SK-N-SH treated with all-trans-retinoic acid at 6 μM for 48 hours (cell line): Measurements from ENCODE around the gene TMEM181.
"Not testable (repeated sequence)": the region's sequence is repeated elsewhere in the genome, so short reads cannot be mapped to it uniquely, and the experiment has no call there.

Source experiments
- ATAC-seq: fragments of 200-7000 bp; cut with Tn5 transposase; 3 replicates; pipeline ENCODE4 v1.9.1; 2020; ENCODE audit warnings: mild to moderate bottlenecking, moderate library complexity
- ARNTL ChIP-seq: fragments of 450-650 bp; formaldehyde crosslinking; IDR thresholded peaks from 2 replicates; pipeline ENCODE4 v1.5.0; 2020; ENCODE audit warnings: low read depth, mild to moderate bottlenecking, moderate library complexity, borderline replicate concordance
- CSDC2 ChIP-seq: fragments of 250-450 bp; sonication (Bioruptor Pico); IDR thresholded peaks from 2 replicates; pipeline ENCODE4 v1.5.0; 2020; ENCODE audit warnings: mild to moderate bottlenecking, moderate library complexity
- GLIS3 ChIP-seq: fragments of 250-450 bp; sonication (Bioruptor Pico); IDR thresholded peaks from 2 replicates; pipeline ENCODE4 v1.5.0; 2020; ENCODE audit warnings: mild to moderate bottlenecking, moderate library complexity
- ISL1 ChIP-seq: fragments of 250-450 bp; sonication (Bioruptor Pico); IDR thresholded peaks from 2 replicates; pipeline ENCODE4 v2.1.2; 2022; ENCODE audit warnings: mild to moderate bottlenecking, moderate library complexity
- OSR1 ChIP-seq: fragments of 250-450 bp; sonication (Bioruptor Pico); IDR thresholded peaks from 2 replicates; pipeline ENCODE4 v1.8.0; 2022; ENCODE audit warnings: moderate library complexity, mild to moderate bottlenecking, inconsistent platforms
- PPARA ChIP-seq: fragments of 250-450 bp; sonication (Bioruptor Pico); IDR thresholded peaks from 2 replicates; pipeline ENCODE4 v1.5.0; 2020; ENCODE audit warnings: mild to moderate bottlenecking, borderline replicate concordance
- RARB ChIP-seq: fragments of 250-450 bp; sonication (Bioruptor Pico); IDR thresholded peaks from 2 replicates; pipeline ENCODE4 v1.8.0; 2021; ENCODE audit warnings: mild to moderate bottlenecking, moderate library complexity
- SNAI2 ChIP-seq: fragments of 250-450 bp; sonication (Bioruptor Pico); IDR thresholded peaks from 2 replicates; pipeline ENCODE4 v1.5.0; 2020; ENCODE audit warnings: mild to moderate bottlenecking, moderate library complexity
- TCF4 ChIP-seq: fragments of 250-450 bp; sonication (Bioruptor Pico); IDR thresholded peaks from 2 replicates; pipeline ENCODE4 v1.8.0; 2021; ENCODE audit warnings: mild to moderate bottlenecking, moderate library complexity, borderline replicate concordance
- TOX ChIP-seq: fragments of 250-450 bp; sonication (Bioruptor Pico); IDR thresholded peaks from 2 replicates; pipeline ENCODE4 v1.8.0; 2021; ENCODE audit warnings: mild to moderate bottlenecking, moderate library complexity, borderline replicate concordance
- ZFP3 ChIP-seq: fragments of 250-450 bp; sonication (Bioruptor Pico); IDR thresholded peaks from 2 replicates; pipeline ENCODE4 v1.5.0; 2020; ENCODE audit warnings: mild to moderate bottlenecking, moderate library complexity
- ZFP30 ChIP-seq: fragments of 450-650 bp; formaldehyde crosslinking; IDR thresholded peaks from 2 replicates; pipeline ENCODE4 v1.5.0; 2022; ENCODE audit warnings: mild to moderate bottlenecking, moderate library complexity
- ZNF70 ChIP-seq: fragments of 450-650 bp; formaldehyde crosslinking; IDR thresholded peaks from 2 replicates; pipeline ENCODE4 v1.5.0; 2020; ENCODE audit warnings: mild to moderate bottlenecking, moderate library complexity
- ZNF8 ChIP-seq: fragments of 450-650 bp; formaldehyde crosslinking; IDR thresholded peaks from 2 replicates; pipeline ENCODE4 v1.5.0; 2020; ENCODE audit warnings: mild to moderate bottlenecking, moderate library complexity
- TF ChIP-seq, protein P1 (sequence below): fragments of 250-450 bp; sonication (Bioruptor Pico); IDR thresholded peaks from 2 replicates; pipeline ENCODE4 v1.5.0; 2020; ENCODE audit warnings: mild to moderate bottlenecking, moderate library complexity
- TF ChIP-seq, protein P2 (sequence below): fragments of 250-450 bp; sonication (Bioruptor Pico); IDR thresholded peaks from 2 replicates; pipeline ENCODE4 v1.5.1; 2020; ENCODE audit warnings: low read depth, mild to moderate bottlenecking, moderate library complexity
- TF ChIP-seq, protein P3 (sequence below): fragments of 250-450 bp; sonication (Bioruptor Pico); IDR thresholded peaks from 2 replicates; pipeline ENCODE4 v1.8.0; 2021; ENCODE audit warnings: low read depth, mild to moderate bottlenecking, moderate library complexity, borderline replicate concordance
- TF ChIP-seq, protein P4 (sequence below): fragments of 250-450 bp; sonication (Bioruptor Pico); IDR thresholded peaks from 2 replicates; pipeline ENCODE4 v1.5.1; 2021; ENCODE audit warnings: mild to moderate bottlenecking, moderate library complexity

The TMEM181 gene

DNA sequence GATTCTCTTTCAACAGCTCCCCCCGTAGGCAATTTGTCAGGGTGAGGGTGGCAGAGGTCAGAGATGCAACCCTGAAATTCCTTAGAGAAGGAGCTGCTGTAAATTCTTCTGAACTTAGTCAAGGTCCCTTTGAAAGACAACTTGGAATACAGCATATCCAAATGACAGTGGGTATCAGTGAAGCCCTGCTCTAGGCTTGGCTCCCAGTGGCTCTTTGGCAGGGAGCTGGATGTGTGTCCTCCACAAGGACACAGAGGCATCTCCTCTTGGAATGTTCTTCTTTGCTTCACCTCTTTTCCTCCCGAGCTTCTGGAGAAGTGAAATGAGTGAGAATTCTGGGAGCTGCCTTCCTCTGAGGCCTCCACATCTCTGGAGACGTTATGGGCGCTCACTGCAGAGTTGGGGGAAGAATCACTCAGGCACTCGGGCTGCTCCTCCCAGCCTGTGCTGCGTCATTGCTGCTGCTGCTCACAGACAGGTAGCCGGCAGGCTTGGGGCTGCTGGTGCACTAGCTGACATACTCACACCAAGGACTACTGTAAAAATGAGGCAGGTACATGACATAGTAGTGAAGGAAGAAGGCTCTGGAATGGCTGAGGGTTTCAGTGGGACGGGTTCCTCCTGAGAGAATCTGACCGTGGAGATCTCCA lies 50.6 kb downstream of the TMEM181 start:
- no peak for ATAC-seq
- TF ChIP-seq CSDC2 (CRISPR knock-in tag) (no peak), ZFP3 (CRISPR knock-in tag) (no peak), TOX (no peak), ZNF70 (CRISPR knock-in tag) (no peak), OSR1 (no peak)

DNA sequence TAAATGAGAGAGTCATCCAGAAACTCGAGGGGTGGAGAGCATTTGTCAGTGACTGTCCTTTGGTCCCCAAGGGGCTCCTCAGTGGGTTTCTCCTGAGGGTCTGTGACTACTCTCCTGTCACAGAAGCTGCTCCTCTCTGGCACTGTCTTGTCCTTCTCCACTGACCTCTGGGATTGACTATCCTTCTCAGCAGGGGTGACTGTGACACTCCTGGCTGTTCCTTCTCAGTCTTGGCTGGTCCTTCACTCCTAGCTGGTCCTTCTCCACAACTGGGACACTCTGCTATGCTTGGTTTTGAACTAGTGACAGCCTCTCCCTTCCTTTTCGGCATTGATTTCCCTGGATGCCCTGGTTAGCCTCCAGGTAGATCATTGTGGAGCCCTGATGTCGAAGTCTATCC lies 51.1 kb downstream of the TMEM181 start:
- TF ChIP-seq, protein P1, sequence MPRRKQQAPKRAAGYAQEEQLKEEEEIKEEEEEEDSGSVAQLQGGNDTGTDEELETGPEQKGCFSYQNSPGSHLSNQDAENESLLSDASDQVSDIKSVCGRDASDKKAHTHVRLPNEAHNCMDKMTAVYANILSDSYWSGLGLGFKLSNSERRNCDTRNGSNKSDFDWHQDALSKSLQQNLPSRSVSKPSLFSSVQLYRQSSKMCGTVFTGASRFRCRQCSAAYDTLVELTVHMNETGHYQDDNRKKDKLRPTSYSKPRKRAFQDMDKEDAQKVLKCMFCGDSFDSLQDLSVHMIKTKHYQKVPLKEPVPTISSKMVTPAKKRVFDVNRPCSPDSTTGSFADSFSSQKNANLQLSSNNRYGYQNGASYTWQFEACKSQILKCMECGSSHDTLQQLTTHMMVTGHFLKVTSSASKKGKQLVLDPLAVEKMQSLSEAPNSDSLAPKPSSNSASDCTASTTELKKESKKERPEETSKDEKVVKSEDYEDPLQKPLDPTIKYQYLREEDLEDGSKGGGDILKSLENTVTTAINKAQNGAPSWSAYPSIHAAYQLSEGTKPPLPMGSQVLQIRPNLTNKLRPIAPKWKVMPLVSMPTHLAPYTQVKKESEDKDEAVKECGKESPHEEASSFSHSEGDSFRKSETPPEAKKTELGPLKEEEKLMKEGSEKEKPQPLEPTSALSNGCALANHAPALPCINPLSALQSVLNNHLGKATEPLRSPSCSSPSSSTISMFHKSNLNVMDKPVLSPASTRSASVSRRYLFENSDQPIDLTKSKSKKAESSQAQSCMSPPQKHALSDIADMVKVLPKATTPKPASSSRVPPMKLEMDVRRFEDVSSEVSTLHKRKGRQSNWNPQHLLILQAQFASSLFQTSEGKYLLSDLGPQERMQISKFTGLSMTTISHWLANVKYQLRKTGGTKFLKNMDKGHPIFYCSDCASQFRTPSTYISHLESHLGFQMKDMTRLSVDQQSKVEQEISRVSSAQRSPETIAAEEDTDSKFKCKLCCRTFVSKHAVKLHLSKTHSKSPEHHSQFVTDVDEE (CRISPR knock-in tag) = no peak
- TF ChIP-seq ZNF70 (CRISPR knock-in tag) = no peak
- TF ChIP-seq ZFP30 (CRISPR knock-in tag) = no peak
- TF ChIP-seq OSR1 = no peak
- TF ChIP-seq TCF4 (CRISPR knock-in tag) = no peak
- no peak for TF ChIP-seq TOX
- TF ChIP-seq ZNF8 (CRISPR knock-in tag) = no peak
- TF ChIP-seq RARB = no peak
- no peak for TF ChIP-seq PPARA
- TF ChIP-seq CSDC2 (CRISPR knock-in tag) = no peak
- TF ChIP-seq, protein P2, sequence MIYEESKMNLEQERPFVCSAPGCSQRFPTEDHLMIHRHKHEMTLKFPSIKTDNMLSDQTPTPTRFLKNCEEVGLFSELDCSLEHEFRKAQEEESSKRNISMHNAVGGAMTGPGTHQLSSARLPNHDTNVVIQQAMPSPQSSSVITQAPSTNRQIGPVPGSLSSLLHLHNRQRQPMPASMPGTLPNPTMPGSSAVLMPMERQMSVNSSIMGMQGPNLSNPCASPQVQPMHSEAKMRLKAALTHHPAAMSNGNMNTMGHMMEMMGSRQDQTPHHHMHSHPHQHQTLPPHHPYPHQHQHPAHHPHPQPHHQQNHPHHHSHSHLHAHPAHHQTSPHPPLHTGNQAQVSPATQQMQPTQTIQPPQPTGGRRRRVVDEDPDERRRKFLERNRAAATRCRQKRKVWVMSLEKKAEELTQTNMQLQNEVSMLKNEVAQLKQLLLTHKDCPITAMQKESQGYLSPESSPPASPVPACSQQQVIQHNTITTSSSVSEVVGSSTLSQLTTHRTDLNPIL = no peak
- no peak for TF ChIP-seq ISL1 (CRISPR knock-in tag)
- no peak for TF ChIP-seq SNAI2
- TF ChIP-seq, protein P3, sequence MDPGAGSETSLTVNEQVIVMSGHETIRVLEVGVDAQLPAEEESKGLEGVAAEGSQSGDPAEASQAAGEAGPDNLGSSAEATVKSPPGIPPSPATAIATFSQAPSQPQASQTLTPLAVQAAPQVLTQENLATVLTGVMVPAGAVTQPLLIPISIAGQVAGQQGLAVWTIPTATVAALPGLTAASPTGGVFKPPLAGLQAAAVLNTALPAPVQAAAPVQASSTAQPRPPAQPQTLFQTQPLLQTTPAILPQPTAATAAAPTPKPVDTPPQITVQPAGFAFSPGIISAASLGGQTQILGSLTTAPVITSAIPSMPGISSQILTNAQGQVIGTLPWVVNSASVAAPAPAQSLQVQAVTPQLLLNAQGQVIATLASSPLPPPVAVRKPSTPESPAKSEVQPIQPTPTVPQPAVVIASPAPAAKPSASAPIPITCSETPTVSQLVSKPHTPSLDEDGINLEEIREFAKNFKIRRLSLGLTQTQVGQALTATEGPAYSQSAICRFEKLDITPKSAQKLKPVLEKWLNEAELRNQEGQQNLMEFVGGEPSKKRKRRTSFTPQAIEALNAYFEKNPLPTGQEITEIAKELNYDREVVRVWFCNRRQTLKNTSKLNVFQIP = no peak
- TF ChIP-seq, all 23 proteins: peak for 0
- ATAC-seq = no peak

DNA sequence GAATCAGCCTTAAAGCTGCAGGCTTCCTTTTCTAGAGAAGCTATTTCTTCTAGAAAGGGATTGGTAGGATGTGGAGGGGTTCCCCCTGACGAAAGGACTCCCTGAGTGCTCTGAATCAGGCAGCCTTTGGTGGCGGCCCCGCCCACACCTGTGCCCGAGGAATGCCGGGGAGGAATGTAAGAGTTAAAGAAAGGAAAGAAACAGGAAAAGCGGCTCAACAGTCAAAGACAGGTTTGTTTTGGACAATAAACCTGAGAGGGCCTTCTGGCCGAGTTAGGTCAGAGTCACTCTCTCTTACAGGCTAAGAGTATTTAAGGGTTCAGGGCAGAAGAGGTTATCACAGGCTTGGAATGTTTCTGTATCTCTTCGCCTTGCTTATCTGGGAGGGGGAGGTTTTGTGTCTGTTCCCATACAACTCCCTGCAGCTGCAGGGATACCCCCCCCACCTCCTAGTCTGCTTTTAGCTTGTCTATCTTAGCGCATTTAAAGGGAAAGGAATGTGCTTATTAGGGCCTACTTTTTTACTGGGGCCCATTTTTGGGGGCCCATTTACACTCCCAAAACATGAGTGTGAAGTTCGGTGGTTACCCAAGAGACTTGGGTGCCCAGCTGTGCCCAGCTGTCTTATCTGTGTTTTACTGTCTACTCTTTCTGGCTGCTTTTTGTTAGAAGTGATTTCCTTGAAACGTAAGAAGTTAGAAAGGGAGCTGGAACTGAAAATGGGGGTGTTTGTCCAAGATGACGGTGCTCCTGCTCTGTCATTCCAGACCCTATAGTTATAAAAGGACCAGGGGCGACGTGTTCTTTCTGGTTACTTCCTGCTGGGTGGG lies 51.9 kb downstream of the TMEM181 start:
- no peak for TF ChIP-seq ARNTL (CRISPR knock-in tag)
- no peak for TF ChIP-seq OSR1
- no peak for TF ChIP-seq GLIS3 (CRISPR knock-in tag)
- TF ChIP-seq, protein P4, sequence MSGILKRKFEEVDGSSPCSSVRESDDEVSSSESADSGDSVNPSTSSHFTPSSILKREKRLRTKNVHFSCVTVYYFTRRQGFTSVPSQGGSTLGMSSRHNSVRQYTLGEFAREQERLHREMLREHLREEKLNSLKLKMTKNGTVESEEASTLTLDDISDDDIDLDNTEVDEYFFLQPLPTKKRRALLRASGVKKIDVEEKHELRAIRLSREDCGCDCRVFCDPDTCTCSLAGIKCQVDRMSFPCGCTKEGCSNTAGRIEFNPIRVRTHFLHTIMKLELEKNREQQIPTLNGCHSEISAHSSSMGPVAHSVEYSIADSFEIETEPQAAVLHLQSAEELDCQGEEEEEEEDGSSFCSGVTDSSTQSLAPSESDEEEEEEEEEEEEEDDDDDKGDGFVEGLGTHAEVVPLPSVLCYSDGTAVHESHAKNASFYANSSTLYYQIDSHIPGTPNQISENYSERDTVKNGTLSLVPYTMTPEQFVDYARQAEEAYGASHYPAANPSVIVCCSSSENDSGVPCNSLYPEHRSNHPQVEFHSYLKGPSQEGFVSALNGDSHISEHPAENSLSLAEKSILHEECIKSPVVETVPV = no peak
- ATAC-seq = no peak

DNA sequence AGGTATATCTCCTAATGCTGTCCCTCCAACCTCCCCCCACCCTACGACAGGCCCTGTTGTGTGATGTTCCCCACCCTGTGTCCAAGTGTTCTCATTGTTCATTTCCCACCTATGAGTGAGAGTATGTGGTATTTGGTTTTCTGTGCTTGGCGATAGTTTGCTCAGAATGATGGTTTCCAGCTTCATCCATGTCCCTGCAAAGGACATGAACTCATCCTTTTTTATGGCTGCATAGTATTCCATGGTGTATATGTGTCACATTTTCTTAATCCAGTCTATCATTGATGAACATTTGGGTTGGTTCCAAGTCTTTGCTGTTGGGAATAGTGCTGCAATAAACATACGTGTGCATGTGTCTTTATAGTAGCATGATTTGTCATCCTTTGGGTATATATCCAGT lies 54.7 kb downstream of the TMEM181 start:
- ATAC-seq = not testable (repeated sequence)

DNA sequence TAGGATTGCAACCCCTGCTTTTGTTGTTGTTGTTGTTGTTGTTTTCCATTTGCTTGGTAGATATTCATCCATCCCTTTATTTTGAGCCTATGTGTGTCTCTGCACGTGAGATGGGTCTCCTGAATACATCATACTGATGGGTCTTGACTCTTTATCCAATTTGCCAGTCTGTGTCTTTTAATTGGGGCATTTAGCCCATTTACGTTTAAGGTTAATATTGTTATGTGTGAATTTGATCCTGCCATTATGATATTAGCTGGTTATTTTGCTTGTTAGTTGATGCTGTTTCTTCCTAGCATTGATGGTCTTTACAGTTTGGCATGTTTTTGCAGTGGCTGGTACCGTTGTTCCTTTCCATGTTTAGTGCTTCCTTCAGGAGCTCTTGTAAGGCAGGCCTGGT lies 58.4 kb downstream of the TMEM181 start:
- not testable (repeated sequence) for ATAC-seq
